HG03432 (cell line): ENCODE data around the gene CDYL.
"Not testable (repeated sequence)": the region's sequence is repeated elsewhere in the genome, so short reads cannot be mapped to it uniquely, and the experiment has no call there.

Source experiments
- ATAC-seq: cut with Tn5 transposase; IDR thresholded peaks from one replicate; pipeline ENCODE4 v1.9.1; 2021; ENCODE audit warnings: mild to moderate bottlenecking, moderate library complexity; ENCODE audit not compliant: unreplicated experiment

CDYL gene

GRCh38 chr6:4979426-4979825 is 203.2 kb downstream of the CDYL start:
- ATAC-seq, result no peak

GRCh38 chr6:4981761-4982160 is 205.6 kb downstream of the CDYL start:
- ATAC-seq, result no peak

- ATAC-seq, result no peak
These were observed 207.1 kb downstream of the CDYL start for GRCh38 chr6:4983322-4983721.

GRCh38 chr6:4986999-4987398 is 210.8 kb downstream of the CDYL start:
- no peak for ATAC-seq

GRCh38 chr6:4987432-4987831 is 211.2 kb downstream of the CDYL start:
- ATAC-seq, result no peak

GRCh38 chr6:4994741-4995140 is 218.5 kb downstream of the CDYL start:
- no peak for ATAC-seq

- no peak for ATAC-seq
These were observed 221.7 kb downstream of the CDYL start for GRCh38 chr6:4997862-4998261.

GRCh38 chr6:4999586-4999985 is 223.4 kb downstream of the CDYL start:
- ATAC-seq, result no peak

- ATAC-seq, result peak; percentile 94
These were observed 227.6 kb downstream of the CDYL start, which contains the start of gene RPP40 for GRCh38 chr6:5003604-5004372. Gene RPP40, minus strand, starts transcription at chr6:5004037. Its CDS starts 35 bp downstream, at chr6:5004002.

- no peak for ATAC-seq
These were observed 228.3 kb downstream of the CDYL start for GRCh38 chr6:5004373-5005037.

GRCh38 chr6:5005038-5005433 is 228.8 kb downstream of the CDYL start:
- ATAC-seq, result not testable (repeated sequence)
